OCI-LY3 (cell line): ENCODE data around the gene HDHD3.
A peak's percentile ranks its signal among the peaks of the same experiment; 100 is the strongest.
"Not testable (repeated sequence)": the region's sequence is repeated elsewhere in the genome, so short reads cannot be mapped to it uniquely, and the experiment has no call there.

Experiments used
- H2AFZ ChIP-seq: fragments of 200-600, 300-600 bp; shearing (Covaris generic); 2 replicates; pipeline ENCODE4 v1.6.0; 2014; ENCODE audit warnings: antibody characterized with exemption, low read depth, low read length
- H3K27ac ChIP-seq: fragments of 200-600, 300-600 bp; sonication (generic); 2 replicates; pipeline ENCODE4 v1.5.1; 2014; ENCODE audit warnings: mild to moderate bottlenecking, low read length, moderate library complexity, mixed read lengths
- H3K27me3 ChIP-seq: fragments of 200-600, 300-600 bp; sonication (generic); 2 replicates; pipeline ENCODE4 v1.6.1; 2014; ENCODE audit warnings: low read depth, low read length, mixed read lengths
- H3K36me3 ChIP-seq: fragments of 200-600, 300-600 bp; sonication (generic); replicated peaks from 2 replicates; pipeline ENCODE3; 2014; ENCODE audit warnings: low read depth, low read length, mixed read lengths
- H3K4me1 ChIP-seq: fragments of 300-600, 200-600 bp; sonication (generic); 2 replicates; pipeline ENCODE4 v1.6.1; 2014; ENCODE audit warnings: low read length, mixed read lengths
- H3K4me2 ChIP-seq: fragments of 200-600, 300-600 bp; sonication (generic); 2 replicates; pipeline ENCODE4 v1.6.1; 2014; ENCODE audit warnings: low read length, mixed read lengths
- H3K4me3 ChIP-seq: fragments of 300-600, 200-600 bp; sonication (generic); 2 replicates; pipeline ENCODE4 v1.5.1; 2014; ENCODE audit warnings: antibody characterized with exemption, mild to moderate bottlenecking, low read length, moderate library complexity
- H3K79me2 ChIP-seq: fragments of 300-600, 200-600 bp; shearing (Covaris generic); 2 replicates; pipeline ENCODE4 v1.6.1; 2014; ENCODE audit warnings: mild to moderate bottlenecking, low read length, mixed read lengths
- H3K9ac ChIP-seq: fragments of 300-600, 200-600 bp; shearing (Covaris generic); 2 replicates; pipeline ENCODE4 v1.6.0; 2014; ENCODE audit warnings: mild to moderate bottlenecking, low read length, moderate library complexity
- H3K9me3 ChIP-seq: fragments of 200-600, 300-600 bp; shearing (Covaris generic); 2 replicates; pipeline ENCODE4 v1.6.1; 2014; ENCODE audit warnings: low read length, mixed read lengths; ENCODE audit not compliant: insufficient read depth
- H4K20me1 ChIP-seq: fragments of 200-600, 300-600 bp; sonication (generic); 2 replicates; pipeline ENCODE4 v1.6.1; 2016; ENCODE audit warnings: low read length, mixed read lengths; ENCODE audit not compliant: insufficient read depth
- CTCF ChIP-seq: fragments of 200-600, 300-600 bp; sonication (generic); IDR thresholded peaks from 2 replicates; pipeline ENCODE4 v1.5.1; 2014; ENCODE audit warnings: antibody characterized with exemption, low read length, low read depth
- EZH2phosphoT487 ChIP-seq: fragments of 200-600 bp; shearing (Covaris generic); IDR thresholded peaks from 2 replicates; pipeline ENCODE4 v1.6.1; 2018; ENCODE audit warnings: antibody characterized with exemption, mixed run types, low read depth

The HDHD3 gene

GRCh38 chr9:113406873-113407511 is 30.2 kb upstream of the HDHD3 start:
- not testable (repeated sequence) for H2AFZ ChIP-seq, H3K4me3 ChIP-seq, H3K27ac ChIP-seq, H3K27me3 ChIP-seq, H3K9me3 ChIP-seq, H3K4me1 ChIP-seq, H4K20me1 ChIP-seq, H3K4me2 ChIP-seq, H3K9ac ChIP-seq, H3K36me3 ChIP-seq
- peaks cover 27% of the 10 kb centered on the region for H3K79me2 ChIP-seq
- peak; percentile 63 for TF ChIP-seq CTCF

GRCh38 chr9:113406353-113406752 is 29.6 kb upstream of the HDHD3 start:
- peaks cover 27% of the 10 kb centered on the region for H3K79me2 ChIP-seq
- H3K36me3 ChIP-seq, H4K20me1 ChIP-seq, H3K4me2 ChIP-seq, H3K4me1 ChIP-seq, H2AFZ ChIP-seq, H3K27me3 ChIP-seq, H3K9me3 ChIP-seq, H3K9ac ChIP-seq, H3K4me3 ChIP-seq, H3K27ac ChIP-seq: not testable (repeated sequence)

DNA sequence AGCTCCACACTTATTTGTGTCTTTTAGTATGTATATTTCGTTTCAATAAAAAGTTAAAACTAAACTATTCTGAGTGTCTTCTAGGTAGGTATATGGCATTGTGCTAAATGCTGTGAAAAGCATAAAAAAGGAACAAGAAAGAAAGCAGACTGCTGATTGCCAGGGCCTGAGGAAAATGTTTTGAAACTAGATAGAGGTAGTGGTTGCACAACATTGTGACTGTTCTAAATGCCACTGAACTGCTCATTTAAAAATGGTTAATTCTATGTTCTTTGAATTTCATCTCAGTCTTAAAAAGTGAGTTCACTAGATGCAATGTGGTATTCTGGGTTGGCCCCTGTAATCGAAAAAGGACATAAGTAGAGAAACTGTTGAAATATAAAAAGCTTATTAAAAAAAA is 26.9 kb upstream of the HDHD3 start:
- no peaks in the 10 kb centered on the region for H4K20me1 ChIP-seq
- H3K27me3 ChIP-seq = no peaks in the 10 kb centered on the region
- no peak overlapping the region for H3K27ac ChIP-seq
- H3K4me1 ChIP-seq = peaks cover 9% of the 10 kb centered on the region
- TF ChIP-seq EZH2phosphoT487 (no peak), CTCF (no peak)
- H3K9ac ChIP-seq = no peak overlapping the region
- H3K36me3 ChIP-seq = peaks cover 8% of the 10 kb centered on the region
- H3K79me2 ChIP-seq = peaks cover 12% of the 10 kb centered on the region
- H3K4me3 ChIP-seq = no peak overlapping the region
- no peak overlapping the region for H2AFZ ChIP-seq
- H3K4me2 ChIP-seq = no peak overlapping the region
- no peaks in the 10 kb centered on the region for H3K9me3 ChIP-seq

- TF ChIP-seq EZH2phosphoT487 (no peak), CTCF (peak; percentile 84)
- Histone ChIP-seq H3K79me2 (no peaks in the 10 kb centered on the region), H3K9ac (peak within 1 kb of the TSS; percentile 73), H3K4me2 (peak within 1 kb of the TSS; percentile 93), H3K27me3 (no peaks in the 10 kb centered on the region), H3K36me3 (no peaks in the 10 kb centered on the region), H3K9me3 (no peaks in the 10 kb centered on the region), H4K20me1 (no peaks in the 10 kb centered on the region), H3K4me1 (peaks cover 9% of the 10 kb centered on the region), H2AFZ (peak within 1 kb of the TSS; percentile 99), H3K27ac (0 out of 2 replicates have a peak within 1 kb of the TSS, but pooled peaks have one; percentile 12), H3K4me3 (peak within 1 kb of the TSS; percentile 98)
Measured at GRCh38 chr9:113401027-113401792, 24.4 kb upstream of the HDHD3 start, which contains the start of gene ALAD. TSS of gene ALAD (minus strand) at chr9:113401284. CDS start at chr9:113393559, 7,725 bp downstream.
